K562 (cell line): Measurements from ENCODE around the gene P2RX2. TPM values are rescaled to one million over a fixed set of nuclear protein-coding genes. Genes with fewer than 3 reads are reported as not detected.

Experiments
- ATAC-seq: fragments of 200-7000 bp; cut with Tn5 transposase; 3 replicates; pipeline ENCODE4 v1.9.1; 2020; ENCODE audit warnings: moderate library complexity
- BruUV-seq: library from RNA; stranded (reverse); fragments of 400-500 nt; replicated peaks from 2 replicates; lab custom pipeline; 2021; lab: Mats Ljungman, UMichigan
- CTCF ChIA-PET: fragments of 300-600 bp; formaldehyde crosslinking; extraction: SDS; loops from one replicate; lab custom pipeline; 2021; ENCODE audit warnings: low intra/inter-chr PET ratio; lab: Yijun Ruan, JAX
- POLR2A ChIA-PET: fragments of 300-600, 350-650 bp; sonication (Branson Sonifier 250); formaldehyde crosslinking; extraction: SDS; loops from one replicate; lab custom pipeline; 2021; ENCODE audit warnings: antibody characterized with exemption, inconsistent platforms; lab: Yijun Ruan, JAX
- DNase-seq, 4 experiments: peaks; one replicate each; pipeline versions ENCODE4 v3.0.0 to v3.0.0-alpha.2; 2011 to 2018; ENCODE audit warnings: low spot score in 3 of 4, mixed read lengths in 3 of 4; ENCODE audit errors: extremely low read depth in 1 of 4
- FAIRE-seq: peaks from 2 replicates; lab custom pipeline; 2011; peaks lifted over from hg19 to GRCh38; lab: Jason Lieb, UNC
- H2AFZ ChIP-seq: 2 replicates; pipeline ENCODE4 v1.6.0; 2011; ENCODE audit warnings: low read depth, low read length, control low read depth, inconsistent platforms
- H3K27ac ChIP-seq: fragments of 200-600 bp; 3 replicates; pipeline ENCODE4 v1.8.0; 2011; ENCODE audit warnings: low read depth, mild to moderate bottlenecking, control low read depth, inconsistent platforms, low read length, moderate library complexity, mixed read lengths; ENCODE audit errors: extremely low read depth
- H3K27me3 ChIP-seq, 2 experiments: fragments of 300-600 bp in 1 of 2; 2 replicates in 1 of 2; 3 replicates in 1 of 2; pipeline versions ENCODE4 v1.6.0 to v1.8.0; 2011; ENCODE audit warnings: inconsistent platforms in 2 of 2, low read length in 2 of 2, mild to moderate bottlenecking in 1 of 2, mixed read lengths in 1 of 2, moderate library complexity in 1 of 2; ENCODE audit not compliant: control insufficient read depth in 2 of 2, insufficient read depth in 2 of 2
- H3K36me3 ChIP-seq: fragments of 300-600 bp; 3 replicates; pipeline ENCODE4 v1.8.0; 2011; ENCODE audit warnings: mild to moderate bottlenecking, low read length, inconsistent platforms; ENCODE audit not compliant: control insufficient read depth, insufficient read depth
- H3K4me1 ChIP-seq, 2 experiments: fragments of 200-600 bp in 1 of 2; replicated peaks in 1 of 2; 2 replicates in 1 of 2; 3 replicates in 1 of 2; pipeline versions ENCODE4 v1.5.1 to v1.8.0; 2011; ENCODE audit warnings: inconsistent platforms in 2 of 2, low read length in 2 of 2, mild to moderate bottlenecking in 1 of 2, mixed read lengths in 1 of 2, moderate library complexity in 1 of 2; ENCODE audit not compliant: control insufficient read depth in 2 of 2, insufficient read depth in 2 of 2
- H3K4me2 ChIP-seq: 2 replicates; pipeline ENCODE4 v1.6.1; 2011; ENCODE audit warnings: low read length, control low read depth, inconsistent platforms, mixed read lengths; ENCODE audit not compliant: insufficient read depth
- H3K4me3 ChIP-seq: fragments of 200-600 bp; sonication (generic), shearing (Covaris generic); 2 replicates; pipeline ENCODE4 v1.5.1; 2016; ENCODE audit warnings: control low read depth, inconsistent platforms
- H3K79me2 ChIP-seq: fragments of 200-600 bp; 3 replicates; pipeline ENCODE4 v1.8.0; 2011; ENCODE audit warnings: low read length, inconsistent platforms; ENCODE audit not compliant: control insufficient read depth, insufficient read depth
- H3K9ac ChIP-seq, 2 experiments: 2 replicates each; pipeline versions ENCODE4 v1.6.0 to v1.6.1; 2011; ENCODE audit warnings: low read depth in 2 of 2, low read length in 2 of 2, control low read depth in 1 of 2, inconsistent platforms in 1 of 2, mild to moderate bottlenecking in 1 of 2, mixed read lengths in 1 of 2; ENCODE audit not compliant: insufficient read depth in 1 of 2
- H3K9me1 ChIP-seq: one replicate; pipeline ENCODE4 v1.6.0; 2011; ENCODE audit warnings: inconsistent platforms, mild to moderate bottlenecking, low read length, moderate library complexity; ENCODE audit not compliant: control insufficient read depth, insufficient read depth
- H3K9me3 ChIP-seq: replicated peaks from 2 replicates; pipeline ENCODE4 v1.5.1; 2011; ENCODE audit warnings: low read depth, low read length, inconsistent platforms; ENCODE audit not compliant: control insufficient read depth, insufficient read depth
- H4K20me1 ChIP-seq: replicated peaks from 2 replicates; pipeline ENCODE4 v1.6.1; 2011; ENCODE audit warnings: low read length, inconsistent platforms, mixed read lengths; ENCODE audit not compliant: control insufficient read depth, insufficient read depth
- KLF6 ChIP-seq: fragments of 250-450 bp; sonication (Bioruptor Pico); IDR thresholded peaks from 2 replicates; pipeline ENCODE4 v1.4.0; 2020; ENCODE audit warnings: mild to moderate bottlenecking, moderate library complexity, borderline replicate concordance
- PML ChIP-seq: IDR thresholded peaks from 2 replicates; pipeline ENCODE4 v1.6.1; 2012; ENCODE audit warnings: low read length, inconsistent platforms
- SNIP1 ChIP-seq: fragments of 450-650 bp; IDR thresholded peaks from 2 replicates; pipeline ENCODE4 v1.7.1; 2017; ENCODE audit warnings: low read depth, mild to moderate bottlenecking
- ZNF146 ChIP-seq: IDR thresholded peaks from one replicate; pipeline ENCODE4 v1.6.1; 2018; ENCODE audit warnings: missing compliant biosample characterization; ENCODE audit not compliant: unreplicated experiment
- ZNF444 ChIP-seq: fragments of 250-450 bp; sonication (Bioruptor Pico); IDR thresholded peaks from 2 replicates; pipeline ENCODE4 v1.4.0; 2020; ENCODE audit warnings: mild to moderate bottlenecking, moderate library complexity
- WGBS: fragments of 100-300 bp; shearing (Covaris generic); methylation state at CpG from one replicate; pipeline ENCODE4 v1.1.6; 2016; ENCODE audit warnings: low coverage, mixed read lengths; ENCODE audit not compliant: insufficient coverage; ENCODE audit errors: missing lambda C conversion rate; 5-methylcytosine and 5-hydroxymethylcytosine counted together
- in situ Hi-C: fragments of 300-500 bp; cut with MboI; formaldehyde crosslinking; loops from 4 replicates; pipeline ENCODE4 v1.15.0; 2018; ENCODE audit warnings: inconsistent platforms, mixed read lengths
- intact Hi-C: fragments of 100-400 bp; cut with micrococcal nuclease; formaldehyde crosslinking; loops from 2 replicates; pipeline ENCODE4 v1.14.2; 2022
- polyA plus RNA-seq, 8 experiments: library from polyadenylated mRNA; depleted of rRNA in 4 of 8; stranded (reverse) in 5 of 8; unstranded in 3 of 8; fragments of >200 nt; fragmentation: Nextera tagmentation in 2 of 8; fragmentation: Illumina TruSeq in 1 of 8; extraction: Ambion mirVana in 2 of 8; extraction: Trizol in 1 of 8; gene quantifications; 2 replicates each; pipeline versions ENCODE4 v1.2.1 to v1.2.3, GENCODE V29; 2011 to 2014; ENCODE audit warnings: inconsistent platforms in 1 of 8, missing spikeins in 1 of 8
- total RNA-seq, 7 experiments: library from RNA; depleted of rRNA in 6 of 7; stranded (reverse); fragments of >200 nt in 6 of 7; fragmentation: Illumina TruSeq in 2 of 7; extraction: Trizol in 2 of 7; gene quantifications; 2 replicates each; pipeline versions ENCODE4 v1.2.1 to v1.2.3, GENCODE V29; 2011 to 2021; ENCODE audit warnings: low replicate concordance in 1 of 7
- TF ChIP-seq, protein P1 (sequence below): fragments of 250-450 bp; sonication (Bioruptor Pico); IDR thresholded peaks from 2 replicates; pipeline ENCODE4 v1.8.0; 2022; ENCODE audit warnings: moderate library complexity, mild to moderate bottlenecking, inconsistent platforms

P2RX2 gene
- total and polyA plus RNA-seq, 9 of the 15 experiments (the other 6 are each of a cell fraction or from before 2014, with no cell fraction given): not detected

DNA sequence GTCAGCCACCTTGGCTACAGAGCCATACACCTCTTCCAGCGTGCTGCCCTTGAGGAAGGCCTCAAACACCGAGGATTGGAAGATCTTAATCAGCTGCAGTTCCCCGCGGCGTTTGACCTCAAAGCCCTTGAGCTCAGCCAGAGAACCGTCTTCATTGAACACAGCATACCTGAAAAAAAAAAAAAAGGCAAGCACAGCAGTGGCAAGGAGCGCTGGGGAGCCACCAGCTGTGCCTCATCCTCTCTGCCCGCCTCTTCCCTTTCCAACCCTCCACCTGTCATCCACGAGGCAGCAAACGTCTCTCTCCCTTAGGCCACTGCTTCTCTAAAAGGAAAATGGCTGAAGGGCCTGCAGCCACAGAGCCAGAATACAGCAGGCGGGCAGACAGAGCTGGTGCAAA lies 42.4 kb downstream of the P2RX2 start (continued):
- no peak for TF ChIP-seq KLF6 (CRISPR knock-in tag)
- no peak for TF ChIP-seq ZNF444 (CRISPR knock-in tag)
- TF ChIP-seq SNIP1: no peak
- TF ChIP-seq, protein P1, sequence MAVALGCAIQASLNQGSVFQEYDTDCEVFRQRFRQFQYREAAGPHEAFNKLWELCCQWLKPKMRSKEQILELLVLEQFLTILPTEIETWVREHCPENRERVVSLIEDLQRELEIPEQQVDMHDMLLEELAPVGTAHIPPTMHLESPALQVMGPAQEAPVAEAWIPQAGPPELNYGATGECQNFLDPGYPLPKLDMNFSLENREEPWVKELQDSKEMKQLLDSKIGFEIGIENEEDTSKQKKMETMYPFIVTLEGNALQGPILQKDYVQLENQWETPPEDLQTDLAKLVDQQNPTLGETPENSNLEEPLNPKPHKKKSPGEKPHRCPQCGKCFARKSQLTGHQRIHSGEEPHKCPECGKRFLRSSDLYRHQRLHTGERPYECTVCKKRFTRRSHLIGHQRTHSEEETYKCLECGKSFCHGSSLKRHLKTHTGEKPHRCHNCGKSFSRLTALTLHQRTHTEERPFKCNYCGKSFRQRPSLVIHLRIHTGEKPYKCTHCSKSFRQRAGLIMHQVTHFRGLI (CRISPR knock-in tag): no peak
- TF ChIP-seq, all 486 proteins: peak for 0

DNA sequence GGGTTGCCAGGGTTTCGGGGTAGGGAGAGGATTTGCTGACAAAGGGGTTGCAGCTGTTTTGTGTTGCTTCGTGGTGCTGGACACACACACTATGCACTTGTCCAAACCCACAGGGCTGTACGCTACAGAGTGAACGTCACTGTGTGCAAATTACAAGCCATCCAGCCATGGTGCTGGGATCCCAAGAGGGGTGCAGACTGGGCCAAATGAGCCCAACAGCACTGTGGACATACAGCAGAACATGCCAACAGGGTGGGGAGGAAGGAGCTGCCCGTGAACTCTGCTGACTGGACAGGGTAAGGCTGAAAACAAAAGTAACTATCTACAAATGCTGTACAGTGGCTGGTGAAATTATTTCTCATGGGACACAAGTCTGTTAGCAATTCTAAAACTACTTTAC lies 43.4 kb downstream of the P2RX2 start:
- Histone ChIP-seq H3K4me1 (no peaks in the 10 kb centered on the region), H4K20me1 (peaks cover 3% of the 10 kb centered on the region; the same call in 1 of the 2 replicates), H2AFZ (no peak overlapping the region), H3K27ac (no peak overlapping the region; the same call in 2 of the 3 replicates), H3K36me3 (peaks cover 100% of the 10 kb centered on the region), H3K4me3 (no peak overlapping the region), H3K27me3 (no peaks in the 10 kb centered on the region)
- FAIRE-seq (no peak), DNase-seq (no peak)
- POLR2A ChIA-PET: no interaction called here
- intact Hi-C loops: no loop called here
- in situ Hi-C loops: no loop called here
- CTCF ChIA-PET: no interaction called here
- TF ChIP-seq PML (no peak), ZNF146 (no peak)
- TF ChIP-seq, all 486 proteins: peak for 0
- Histone ChIP-seq H3K9me1 (no peaks in the 10 kb centered on the region), H3K9ac (no peak overlapping the region), H3K79me2 (no peaks in the 10 kb centered on the region), H3K9me3 (no peaks in the 10 kb centered on the region), H3K4me2 (no peak overlapping the region)
- 96% methylated on average over 5 of the region's 5 CpGs for WGBS
- no peak for ATAC-seq
- no TSS peak for BruUV-seq
